Measurements from ENCODE around the gene TMPRSS4. TPM values are rescaled to one million over a fixed set of nuclear protein-coding genes. Genes with fewer than 3 reads are reported as not detected.

Gene TMPRSS4
- total and polyA plus RNA-seq, 2 of the 13 experiments (the other 11 are each of a cell fraction or from before 2014, with no cell fraction given): 0.32 TPM; not detected in 1

- TF ChIP-seq, protein P1, sequence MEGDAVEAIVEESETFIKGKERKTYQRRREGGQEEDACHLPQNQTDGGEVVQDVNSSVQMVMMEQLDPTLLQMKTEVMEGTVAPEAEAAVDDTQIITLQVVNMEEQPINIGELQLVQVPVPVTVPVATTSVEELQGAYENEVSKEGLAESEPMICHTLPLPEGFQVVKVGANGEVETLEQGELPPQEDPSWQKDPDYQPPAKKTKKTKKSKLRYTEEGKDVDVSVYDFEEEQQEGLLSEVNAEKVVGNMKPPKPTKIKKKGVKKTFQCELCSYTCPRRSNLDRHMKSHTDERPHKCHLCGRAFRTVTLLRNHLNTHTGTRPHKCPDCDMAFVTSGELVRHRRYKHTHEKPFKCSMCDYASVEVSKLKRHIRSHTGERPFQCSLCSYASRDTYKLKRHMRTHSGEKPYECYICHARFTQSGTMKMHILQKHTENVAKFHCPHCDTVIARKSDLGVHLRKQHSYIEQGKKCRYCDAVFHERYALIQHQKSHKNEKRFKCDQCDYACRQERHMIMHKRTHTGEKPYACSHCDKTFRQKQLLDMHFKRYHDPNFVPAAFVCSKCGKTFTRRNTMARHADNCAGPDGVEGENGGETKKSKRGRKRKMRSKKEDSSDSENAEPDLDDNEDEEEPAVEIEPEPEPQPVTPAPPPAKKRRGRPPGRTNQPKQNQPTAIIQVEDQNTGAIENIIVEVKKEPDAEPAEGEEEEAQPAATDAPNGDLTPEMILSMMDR (CRISPR knock-in tag; IDR thresholded peaks at IDR 0.05): no peak
- TF ChIP-seq MAF1 (CRISPR knock-in tag; IDR thresholded peaks at IDR 0.05; ENCODE audit: borderline replicate concordance): no peak
- TF ChIP-seq ETV5 (CRISPR knock-in tag; IDR thresholded peaks at IDR 0.05; ENCODE audit: borderline replicate concordance): peak; percentile 62; the same call in 1 of the 2 replicates
- no peak for TF ChIP-seq ZBTB26 (CRISPR knock-in tag; IDR thresholded peaks at IDR 0.05; ENCODE audit: borderline replicate concordance)
- TF ChIP-seq, protein P2, sequence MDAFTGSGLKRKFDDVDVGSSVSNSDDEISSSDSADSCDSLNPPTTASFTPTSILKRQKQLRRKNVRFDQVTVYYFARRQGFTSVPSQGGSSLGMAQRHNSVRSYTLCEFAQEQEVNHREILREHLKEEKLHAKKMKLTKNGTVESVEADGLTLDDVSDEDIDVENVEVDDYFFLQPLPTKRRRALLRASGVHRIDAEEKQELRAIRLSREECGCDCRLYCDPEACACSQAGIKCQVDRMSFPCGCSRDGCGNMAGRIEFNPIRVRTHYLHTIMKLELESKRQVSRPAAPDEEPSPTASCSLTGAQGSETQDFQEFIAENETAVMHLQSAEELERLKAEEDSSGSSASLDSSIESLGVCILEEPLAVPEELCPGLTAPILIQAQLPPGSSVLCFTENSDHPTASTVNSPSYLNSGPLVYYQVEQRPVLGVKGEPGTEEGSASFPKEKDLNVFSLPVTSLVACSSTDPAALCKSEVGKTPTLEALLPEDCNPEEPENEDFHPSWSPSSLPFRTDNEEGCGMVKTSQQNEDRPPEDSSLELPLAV (CRISPR knock-in tag; conservative IDR thresholded peaks at IDR 0.05; ENCODE audit: low read depth): no peak
- no peak for TF ChIP-seq ZZZ3 (CRISPR knock-in tag; IDR thresholded peaks at IDR 0.05; ENCODE audit: borderline replicate concordance)
- no peak for TF ChIP-seq TEAD2 (CRISPR knock-in tag; IDR thresholded peaks at IDR 0.05)
- TF ChIP-seq ZNF674 (CRISPR knock-in tag; IDR thresholded peaks at IDR 0.05; ENCODE audit: low read depth): no peak
- no peak for TF ChIP-seq ZNF572 (CRISPR knock-in tag; IDR thresholded peaks at IDR 0.05)
- TF ChIP-seq MYPOP (CRISPR knock-in tag; IDR thresholded peaks at IDR 0.05): 0 out of 2 replicates have a peak, but pooled peaks have one; percentile 51
- 0 out of 2 replicates have a peak, but pooled peaks have one; percentile 60 for TF ChIP-seq THYN1 (CRISPR knock-in tag; IDR thresholded peaks at IDR 0.05; ENCODE audit: borderline replicate concordance, low read depth)
- no peak for TF ChIP-seq ZNF225 (CRISPR knock-in tag; IDR thresholded peaks at IDR 0.05)
- peak; percentile 93 for TF ChIP-seq PAXIP1 (CRISPR knock-in tag; conservative IDR thresholded peaks at IDR 0.05)
- no peak for TF ChIP-seq HNRNPK (IDR thresholded peaks at IDR 0.05; ENCODE audit: low read depth, low read length, poor library complexity, severe bottlenecking)
- peak; percentile 78; the same call in 1 of the 2 replicates for TF ChIP-seq ERF (CRISPR knock-in tag; IDR thresholded peaks at IDR 0.05)
- TF ChIP-seq HDAC1 (CRISPR knock-in tag; IDR thresholded peaks at IDR 0.05): no peak; the same call in 1 of the 2 replicates
- no peak for TF ChIP-seq SP1 (IDR thresholded peaks at IDR 0.05)
- TF ChIP-seq SP1 (CRISPR knock-in tag; IDR thresholded peaks at IDR 0.05): no peak
- TF ChIP-seq PHF20 (CRISPR knock-in tag; IDR thresholded peaks at IDR 0.05): no peak
- TF ChIP-seq PTBP1 (IDR thresholded peaks at IDR 0.05; ENCODE audit: low read depth, low read length, poor library complexity, severe bottlenecking): no peak
Observed at GRCh38 chr11:118095967-118096367, 19.1 kb downstream of the TMPRSS4 start (continued).

Data from HepG2 (cell line).